Activated T-helper 1 cell treated with anti-CD3 and anti-CD28 coated beads, Interleukin-12 subunit alpha, Interleukin-12 subunit beta, Interleukin-2, Interleukin-4 antibody, amounts not matched to agents 30 ng/mL and 10 ng/mL and 1 ng/mL, durations not matched to agents 14 hours and 24 hours and 36 hours (primary cell): ENCODE results near the gene PUM1. TPM values are rescaled to one million over a fixed set of nuclear protein-coding genes. Genes with fewer than 3 reads are reported as not detected.

ENCODE experiments used
- DNase-seq: peaks from one replicate; pipeline ENCODE4 v3.0.0; 2021; ENCODE audit warnings: low spot score
- H3K27ac Mint-ChIP-seq: one replicate; pipeline ENCODE4 v1.8.0; 2021; ENCODE audit warnings: mild to moderate bottlenecking, mixed read lengths
- H3K27me3 Mint-ChIP-seq: one replicate; pipeline ENCODE4 v1.8.0; 2022; ENCODE audit warnings: mild to moderate bottlenecking, moderate library complexity, mixed read lengths; ENCODE audit not compliant: insufficient read depth
- H3K36me3 Mint-ChIP-seq: one replicate; pipeline ENCODE4 v1.8.0; 2021; ENCODE audit warnings: low read depth, mixed read lengths
- H3K4me1 Mint-ChIP-seq: one replicate; pipeline ENCODE4 v1.8.0; 2021; ENCODE audit warnings: low read depth, mixed read lengths
- H3K4me3 Mint-ChIP-seq: one replicate; pipeline ENCODE4 v1.8.0; 2021; ENCODE audit warnings: mild to moderate bottlenecking, moderate library complexity, mixed read lengths
- H3K9me3 Mint-ChIP-seq: one replicate; pipeline ENCODE4 v1.8.0; 2021; ENCODE audit warnings: mixed read lengths
- intact Hi-C: fragments of 100-400 bp; cut with micrococcal nuclease; formaldehyde crosslinking; loops from one replicate; pipeline ENCODE4 v1.15.1; 2024
- total RNA-seq: library from RNA; stranded (reverse); gene quantifications from 2 replicates; pipeline ENCODE4 v1.2.3, GENCODE V29; 2022

Gene PUM1
- total RNA-seq, 1 donor from 2014 or later = 130 TPM

DNA sequence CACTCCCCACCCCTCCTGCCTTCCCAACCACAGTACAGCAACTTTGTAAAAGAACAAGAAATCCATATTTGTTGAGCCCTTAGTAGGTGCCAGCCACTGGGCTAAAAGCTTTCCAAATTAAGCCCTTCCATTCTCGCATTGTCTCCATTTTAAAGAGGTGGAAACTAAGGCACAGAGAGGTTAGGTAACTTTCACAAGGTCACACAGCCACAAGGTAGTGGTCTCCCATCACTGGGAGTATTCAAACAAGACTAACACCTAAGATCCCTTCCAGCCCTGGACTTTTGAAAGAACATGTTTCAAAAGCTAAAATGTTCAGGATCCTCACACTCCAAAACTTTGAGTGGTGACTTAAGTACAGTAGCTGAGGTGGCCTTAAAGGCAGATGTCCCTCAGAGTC lies 160.1 kb downstream of the PUM1 start:
- Mint-ChIP-seq H3K4me3 (no peak overlapping the region), H3K27me3 (peaks cover 48% of the 10 kb centered on the region), H3K9me3 (no peaks in the 10 kb centered on the region), H3K27ac (no peak overlapping the region), H3K36me3 (peaks cover 4% of the 10 kb centered on the region), H3K4me1 (peaks cover 8% of the 10 kb centered on the region)
- DNase-seq = no peak
- intact Hi-C loops = no loop called here

DNA sequence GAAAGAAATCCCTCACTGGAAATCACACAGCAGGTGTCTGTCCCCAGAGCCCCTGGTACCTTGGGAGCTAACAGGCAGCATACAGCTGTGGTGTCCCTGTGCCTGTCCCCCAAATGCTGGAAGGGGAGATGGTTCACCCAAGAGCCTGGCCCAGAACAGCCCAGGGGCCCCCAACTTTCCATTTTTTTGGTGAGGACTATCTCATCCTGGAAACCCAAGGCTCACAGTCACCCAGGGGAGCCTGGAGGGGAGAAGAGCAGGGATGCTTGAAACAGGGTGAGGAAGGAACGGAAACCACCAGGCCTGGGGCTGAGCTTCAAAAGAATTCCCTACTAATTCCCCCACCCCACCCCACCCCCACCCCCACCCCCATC lies 160.6 kb downstream of the PUM1 start:
- intact Hi-C loops = no loop called here
- H3K9me3 Mint-ChIP-seq = no peaks in the 10 kb centered on the region
- H3K36me3 Mint-ChIP-seq = peaks cover 4% of the 10 kb centered on the region
- peaks cover 44% of the 10 kb centered on the region for H3K27me3 Mint-ChIP-seq
- no peak for DNase-seq
- no peak overlapping the region for H3K27ac Mint-ChIP-seq
- peaks cover 8% of the 10 kb centered on the region for H3K4me1 Mint-ChIP-seq
- no peak overlapping the region for H3K4me3 Mint-ChIP-seq

DNA sequence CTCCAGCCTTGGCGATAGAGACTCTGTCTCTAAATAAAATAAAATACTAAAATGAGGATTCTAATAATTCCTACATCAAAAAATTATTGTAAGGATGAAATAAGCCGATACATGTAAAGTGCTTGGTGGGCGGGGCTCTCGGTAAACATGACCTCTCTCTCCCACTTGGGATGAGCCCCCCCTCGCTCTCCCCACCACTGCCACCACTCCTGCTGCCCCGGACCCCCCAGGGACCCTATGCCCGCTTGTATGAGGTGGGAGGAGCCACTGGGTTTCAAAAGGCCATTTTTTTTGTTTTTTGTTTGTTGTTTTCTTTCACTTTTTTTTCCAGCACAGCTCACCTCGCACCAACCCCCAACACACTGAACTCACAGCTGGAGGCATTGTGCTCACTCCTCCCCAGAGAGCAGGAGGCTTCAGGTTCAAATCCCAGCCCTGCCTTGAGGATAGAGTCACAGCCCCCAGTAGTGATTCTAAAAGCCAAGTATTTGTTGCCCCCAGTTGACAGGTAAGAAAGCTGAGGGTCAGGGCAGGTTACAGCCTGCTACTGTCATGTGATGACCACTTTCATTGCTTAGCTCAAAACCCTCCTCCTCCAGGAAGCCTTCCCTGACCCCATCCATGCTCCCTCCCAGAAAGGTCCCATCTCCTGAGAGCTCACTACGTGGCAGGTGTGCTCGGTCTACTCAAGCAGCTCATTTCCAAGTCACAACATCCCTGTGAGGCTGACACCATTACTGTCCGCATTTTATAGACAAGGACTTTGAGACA lies 161.1 kb downstream of the PUM1 start:
- Mint-ChIP-seq H3K4me1 (peaks cover 4% of the 10 kb centered on the region), H3K27ac (no peak overlapping the region), H3K36me3 (peaks cover 2% of the 10 kb centered on the region), H3K27me3 (peaks cover 38% of the 10 kb centered on the region), H3K9me3 (no peaks in the 10 kb centered on the region), H3K4me3 (no peak overlapping the region)
- intact Hi-C loops = no loop called here
- DNase-seq = no peak

GRCh38 chr1:30903343-30904034 lies 162.0 kb downstream of the PUM1 start:
- H3K27ac Mint-ChIP-seq = no peak overlapping the region
- H3K36me3 Mint-ChIP-seq = peaks cover 2% of the 10 kb centered on the region
- H3K4me3 Mint-ChIP-seq = no peak overlapping the region
- no peaks in the 10 kb centered on the region for H3K4me1 Mint-ChIP-seq
- intact Hi-C loops = no loop called here
- no peak for DNase-seq
- peaks cover 33% of the 10 kb centered on the region for H3K27me3 Mint-ChIP-seq
- H3K9me3 Mint-ChIP-seq = no peaks in the 10 kb centered on the region

- intact Hi-C loops = no loop called here
- Mint-ChIP-seq H3K36me3 (peaks cover 2% of the 10 kb centered on the region), H3K27ac (no peak overlapping the region), H3K27me3 (peaks cover 33% of the 10 kb centered on the region), H3K4me3 (no peak overlapping the region), H3K4me1 (no peaks in the 10 kb centered on the region), H3K9me3 (no peaks in the 10 kb centered on the region)
- no peak for DNase-seq
These were observed 162.8 kb downstream of the PUM1 start for GRCh38 chr1:30902593-30903290.

GRCh38 chr1:30901798-30902581 lies 163.5 kb downstream of the PUM1 start:
- Mint-ChIP-seq H3K9me3 (no peaks in the 10 kb centered on the region), H3K27ac (no peak overlapping the region), H3K4me1 (no peaks in the 10 kb centered on the region), H3K36me3 (no peaks in the 10 kb centered on the region), H3K27me3 (peaks cover 27% of the 10 kb centered on the region), H3K4me3 (no peak overlapping the region)
- intact Hi-C loops = no loop called here
- no peak for DNase-seq

- Mint-ChIP-seq H3K27ac (no peak overlapping the region), H3K36me3 (no peaks in the 10 kb centered on the region), H3K9me3 (no peaks in the 10 kb centered on the region), H3K4me1 (no peaks in the 10 kb centered on the region), H3K4me3 (no peak overlapping the region), H3K27me3 (peaks cover 25% of the 10 kb centered on the region)
- DNase-seq = no peak
- intact Hi-C loops = no loop called here
These were observed 164.5 kb downstream of the PUM1 start for GRCh38 chr1:30900931-30901560.

- Mint-ChIP-seq H3K4me3 (no peak overlapping the region), H3K27me3 (peaks cover 21% of the 10 kb centered on the region), H3K4me1 (no peaks in the 10 kb centered on the region), H3K36me3 (no peaks in the 10 kb centered on the region), H3K27ac (no peak overlapping the region), H3K9me3 (no peaks in the 10 kb centered on the region)
- DNase-seq = no peak
- intact Hi-C loops = no loop called here
These were observed 165.0 kb downstream of the PUM1 start for GRCh38 chr1:30900486-30900885.

- Mint-ChIP-seq H3K27me3 (peaks cover 19% of the 10 kb centered on the region), H3K4me3 (no peak overlapping the region), H3K36me3 (no peaks in the 10 kb centered on the region), H3K4me1 (no peaks in the 10 kb centered on the region), H3K27ac (no peak overlapping the region), H3K9me3 (no peaks in the 10 kb centered on the region)
- intact Hi-C loops = no loop called here
- no peak for DNase-seq
These were observed 165.7 kb downstream of the PUM1 start for GRCh38 chr1:30899577-30900389.

DNA sequence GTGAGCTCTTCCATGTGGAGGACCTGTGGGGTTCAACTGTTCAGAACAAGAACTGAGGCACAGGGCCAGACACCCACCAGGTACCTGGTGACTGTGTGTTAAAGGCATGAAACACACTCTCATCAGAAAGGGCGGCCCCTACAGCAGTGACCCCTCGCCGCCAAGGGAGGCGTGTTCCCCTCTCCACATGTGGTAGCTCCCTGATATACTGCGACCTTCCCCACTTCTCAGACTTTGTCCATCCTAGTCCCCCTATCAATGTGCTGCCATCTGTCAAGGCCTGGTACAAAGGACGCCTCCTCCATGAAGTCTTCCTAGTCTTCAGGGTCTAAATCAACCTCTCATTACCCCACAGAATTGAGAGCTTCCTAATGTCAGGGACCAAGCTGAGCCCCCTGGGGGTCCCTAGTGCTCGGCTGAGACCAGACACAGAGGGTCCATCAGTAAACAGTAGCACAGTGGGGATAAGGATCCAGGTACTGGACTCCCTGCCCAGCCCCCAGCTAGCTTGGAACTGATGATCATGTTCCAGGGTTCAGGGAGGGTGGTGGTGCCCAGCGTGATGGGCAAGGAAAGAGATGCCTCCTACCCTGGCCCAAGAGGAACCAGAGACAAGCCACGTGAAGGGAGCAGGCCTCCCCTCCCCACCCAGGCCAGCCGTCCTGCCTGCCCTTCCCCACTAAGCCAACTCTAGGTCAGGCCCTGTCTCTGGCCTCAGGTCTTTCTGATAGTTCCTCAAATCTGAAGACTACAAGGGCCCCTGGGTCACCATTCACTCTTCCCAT lies 167.3 kb downstream of the PUM1 start:
- no peak overlapping the region for H3K4me3 Mint-ChIP-seq
- no peak for DNase-seq
- H3K27me3 Mint-ChIP-seq = peaks cover 10% of the 10 kb centered on the region
- H3K36me3 Mint-ChIP-seq = no peaks in the 10 kb centered on the region
- H3K27ac Mint-ChIP-seq = no peak overlapping the region
- intact Hi-C loops = no loop called here
- H3K9me3 Mint-ChIP-seq = no peaks in the 10 kb centered on the region
- H3K4me1 Mint-ChIP-seq = no peaks in the 10 kb centered on the region

DNA sequence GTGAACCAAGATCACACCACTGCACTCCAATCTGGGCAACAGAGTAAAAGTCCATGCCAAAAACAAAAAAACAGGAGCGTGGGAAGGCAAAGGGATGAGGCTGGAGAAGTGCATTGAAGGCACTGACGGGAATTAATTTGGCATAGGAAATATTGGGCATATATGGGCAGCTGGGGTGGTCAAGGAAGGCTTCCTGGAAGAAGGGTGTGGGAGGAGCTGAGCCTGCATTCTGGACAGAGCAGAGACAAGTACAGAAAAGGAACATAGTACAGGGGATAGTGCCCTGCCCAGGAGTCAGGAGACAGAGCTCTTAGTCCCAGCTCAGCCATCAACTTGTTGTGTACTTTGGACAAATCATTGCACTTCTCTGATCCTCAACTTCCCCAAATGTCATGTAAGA lies 168.6 kb downstream of the PUM1 start:
- H3K27me3 Mint-ChIP-seq = peaks cover 9% of the 10 kb centered on the region
- no peaks in the 10 kb centered on the region for H3K4me1 Mint-ChIP-seq
- DNase-seq = no peak
- intact Hi-C loops = no loop called here
- H3K9me3 Mint-ChIP-seq = no peaks in the 10 kb centered on the region
- no peaks in the 10 kb centered on the region for H3K36me3 Mint-ChIP-seq
- no peak overlapping the region for H3K27ac Mint-ChIP-seq
- no peak overlapping the region for H3K4me3 Mint-ChIP-seq
